Effector memory CD4-positive, alpha-beta T cell (primary cell): ENCODE measurements around the gene CD80.

Source experiments
- DNase-seq, 3 donors: peaks; one replicate each; pipeline ENCODE4 v3.0.0-alpha.2; 2020
- H3K27ac ChIP-seq: 2 replicates; pipeline ENCODE4 v1.7.0; 2013; ENCODE audit warnings: mild to moderate bottlenecking, low read length, moderate library complexity; ENCODE audit not compliant: insufficient read depth, poor library complexity, severe bottlenecking
- H3K27me3 ChIP-seq: replicated peaks from 2 replicates; pipeline ENCODE4 v1.7.0; 2013; ENCODE audit warnings: mild to moderate bottlenecking, low read length; ENCODE audit not compliant: insufficient read depth, control insufficient read depth, poor library complexity, severe bottlenecking
- H3K36me3 ChIP-seq: 2 replicates; pipeline ENCODE4 v1.7.0; 2013; ENCODE audit warnings: mild to moderate bottlenecking, low read length, moderate library complexity; ENCODE audit not compliant: control insufficient read depth, insufficient read depth
- H3K4me1 ChIP-seq: 2 replicates; pipeline ENCODE4 v1.7.0; 2013; ENCODE audit warnings: low read length, mild to moderate bottlenecking; ENCODE audit not compliant: control insufficient read depth, insufficient read depth, poor library complexity, severe bottlenecking
- H3K4me3 ChIP-seq: 2 replicates; pipeline ENCODE4 v1.7.0; 2013; ENCODE audit warnings: low read length, low read depth, mild to moderate bottlenecking; ENCODE audit not compliant: insufficient read depth, poor library complexity, severe bottlenecking
- H3K9me3 ChIP-seq: 2 replicates; pipeline ENCODE4 v1.7.0; 2013; ENCODE audit warnings: mild to moderate bottlenecking, low read length, moderate library complexity; ENCODE audit not compliant: control insufficient read depth

Gene CD80

GRCh38 chr3:119483101-119483500 lies 76.3 kb downstream of the CD80 start:
- H3K27me3 ChIP-seq, result no peaks in the 10 kb centered on the region
- no peaks in the 10 kb centered on the region for H3K9me3 ChIP-seq
- H3K4me1 ChIP-seq, result no peaks in the 10 kb centered on the region
- no peak overlapping the region for H3K27ac ChIP-seq
- no peak overlapping the region for H3K4me3 ChIP-seq
- DNase-seq, result no peak
- peaks cover 49% of the 10 kb centered on the region for H3K36me3 ChIP-seq

- Histone ChIP-seq H3K36me3 (peaks cover 51% of the 10 kb centered on the region), H3K4me1 (no peaks in the 10 kb centered on the region), H3K9me3 (no peaks in the 10 kb centered on the region), H3K27ac (no peak overlapping the region), H3K4me3 (no peak overlapping the region), H3K27me3 (no peaks in the 10 kb centered on the region)
- no peak for DNase-seq
Observed at GRCh38 chr3:119481079-119481478, 78.3 kb downstream of the CD80 start.
